ENCODE data around the gene SH3PXD2B.

Gene SH3PXD2B

GRCh38 chr5:172380987-172381643, 73.2 kb downstream of the SH3PXD2B start:
- peaks cover 26% of the 10 kb centered on the region; the same call in 1 of the 2 replicates for H3K36me3 ChIP-seq (ENCODE audit: insufficient read depth, low read length)
- no peak overlapping the region for H2AFZ ChIP-seq (ENCODE audit: low read length, unreplicated experiment)
- H3K4me1 ChIP-seq (ENCODE audit: control insufficient read depth, insufficient read depth, low read length, unreplicated experiment), result peaks cover 12% of the 10 kb centered on the region
- H3K4me3 ChIP-seq (ENCODE audit: low read depth, low read length), result no peak overlapping the region
- H3K27ac ChIP-seq (ENCODE audit: low read depth, low read length), result no peak overlapping the region
- no peaks in the 10 kb centered on the region for H3K27me3 ChIP-seq (ENCODE audit: insufficient read depth, low read length)
- H3K79me2 ChIP-seq (ENCODE audit: control insufficient read depth, insufficient read depth, low read length, unreplicated experiment), result no peaks in the 10 kb centered on the region

GRCh38 chr5:172380301-172380986, 73.9 kb downstream of the SH3PXD2B start:
- H3K4me3 ChIP-seq (ENCODE audit: low read depth, low read length), result no peak overlapping the region
- H3K27ac ChIP-seq (ENCODE audit: low read depth, low read length), result no peak overlapping the region

GRCh38 chr5:172379481-172379880, 74.8 kb downstream of the SH3PXD2B start:
- H2AFZ ChIP-seq (ENCODE audit: low read length, unreplicated experiment), result no peak overlapping the region
- no peak overlapping the region for H3K27ac ChIP-seq (ENCODE audit: low read depth, low read length)
- H3K36me3 ChIP-seq (ENCODE audit: insufficient read depth, low read length), result peaks cover 22% of the 10 kb centered on the region; the same call in 1 of the 2 replicates
- H3K4me1 ChIP-seq (ENCODE audit: control insufficient read depth, insufficient read depth, low read length, unreplicated experiment), result peaks cover 12% of the 10 kb centered on the region
- no peaks in the 10 kb centered on the region for H3K27me3 ChIP-seq (ENCODE audit: insufficient read depth, low read length)
- no peak overlapping the region for H3K4me3 ChIP-seq (ENCODE audit: low read depth, low read length)
- H3K79me2 ChIP-seq (ENCODE audit: control insufficient read depth, insufficient read depth, low read length, unreplicated experiment), result no peaks in the 10 kb centered on the region

More at GRCh38 chr5:172380301-172380986, 73.9 kb downstream of the SH3PXD2B start:
- peaks cover 12% of the 10 kb centered on the region for H3K4me1 ChIP-seq (ENCODE audit: control insufficient read depth, insufficient read depth, low read length, unreplicated experiment)
- no peaks in the 10 kb centered on the region for H3K79me2 ChIP-seq (ENCODE audit: control insufficient read depth, insufficient read depth, low read length, unreplicated experiment)
- no peaks in the 10 kb centered on the region for H3K27me3 ChIP-seq (ENCODE audit: insufficient read depth, low read length)
- H2AFZ ChIP-seq (ENCODE audit: low read length, unreplicated experiment), result no peak overlapping the region
- peaks cover 22% of the 10 kb centered on the region; the same call in 1 of the 2 replicates for H3K36me3 ChIP-seq (ENCODE audit: insufficient read depth, low read length)

- Histone ChIP-seq H3K36me3 (ENCODE audit: insufficient read depth, low read length) (peaks cover 34% of the 10 kb centered on the region; the same call in 1 of the 2 replicates), H3K4me3 (ENCODE audit: low read depth, low read length) (no peak overlapping the region), H3K79me2 (ENCODE audit: control insufficient read depth, insufficient read depth, low read length, unreplicated experiment) (no peaks in the 10 kb centered on the region), H3K27me3 (ENCODE audit: insufficient read depth, low read length) (no peaks in the 10 kb centered on the region), H2AFZ (ENCODE audit: low read length, unreplicated experiment) (no peak overlapping the region), H3K27ac (ENCODE audit: low read depth, low read length) (no peak overlapping the region), H3K4me1 (ENCODE audit: control insufficient read depth, insufficient read depth, low read length, unreplicated experiment) (peaks cover 3% of the 10 kb centered on the region)
These were observed 76.5 kb downstream of the SH3PXD2B start for GRCh38 chr5:172377856-172378255.

- H2AFZ ChIP-seq (ENCODE audit: low read length, unreplicated experiment), result no peak overlapping the region
- H3K4me1 ChIP-seq (ENCODE audit: control insufficient read depth, insufficient read depth, low read length, unreplicated experiment), result no peaks in the 10 kb centered on the region
- no peaks in the 10 kb centered on the region for H3K27me3 ChIP-seq (ENCODE audit: insufficient read depth, low read length)
- H3K4me3 ChIP-seq (ENCODE audit: low read depth, low read length), result no peak overlapping the region
- H3K27ac ChIP-seq (ENCODE audit: low read depth, low read length), result no peak overlapping the region
- no peaks in the 10 kb centered on the region for H3K79me2 ChIP-seq (ENCODE audit: control insufficient read depth, insufficient read depth, low read length, unreplicated experiment)
- H3K36me3 ChIP-seq (ENCODE audit: insufficient read depth, low read length), result peaks cover 38% of the 10 kb centered on the region
These were observed 76.9 kb downstream of the SH3PXD2B start for GRCh38 chr5:172377438-172377837.

GRCh38 chr5:172374783-172375182, 79.5 kb downstream of the SH3PXD2B start:
- Histone ChIP-seq H3K79me2 (ENCODE audit: control insufficient read depth, insufficient read depth, low read length, unreplicated experiment) (no peaks in the 10 kb centered on the region), H3K27ac (ENCODE audit: low read depth, low read length) (no peak overlapping the region), H2AFZ (ENCODE audit: low read length, unreplicated experiment) (no peak overlapping the region), H3K4me1 (ENCODE audit: control insufficient read depth, insufficient read depth, low read length, unreplicated experiment) (no peaks in the 10 kb centered on the region), H3K27me3 (ENCODE audit: insufficient read depth, low read length) (no peaks in the 10 kb centered on the region), H3K4me3 (ENCODE audit: low read depth, low read length) (no peak overlapping the region), H3K36me3 (ENCODE audit: insufficient read depth, low read length) (peaks cover 46% of the 10 kb centered on the region)

- no peaks in the 10 kb centered on the region for H3K27me3 ChIP-seq (ENCODE audit: insufficient read depth, low read length)
- H3K36me3 ChIP-seq (ENCODE audit: insufficient read depth, low read length), result peaks cover 46% of the 10 kb centered on the region
- H3K4me3 ChIP-seq (ENCODE audit: low read depth, low read length), result no peak overlapping the region
- no peaks in the 10 kb centered on the region for H3K4me1 ChIP-seq (ENCODE audit: control insufficient read depth, insufficient read depth, low read length, unreplicated experiment)
- H3K27ac ChIP-seq (ENCODE audit: low read depth, low read length), result no peak overlapping the region
- no peaks in the 10 kb centered on the region for H3K79me2 ChIP-seq (ENCODE audit: control insufficient read depth, insufficient read depth, low read length, unreplicated experiment)
- no peak overlapping the region for H2AFZ ChIP-seq (ENCODE audit: low read length, unreplicated experiment)
These were observed 80.6 kb downstream of the SH3PXD2B start for GRCh38 chr5:172373680-172374079.

- no peak overlapping the region for H2AFZ ChIP-seq (ENCODE audit: low read length, unreplicated experiment)
- no peak overlapping the region for H3K27ac ChIP-seq (ENCODE audit: low read depth, low read length)
- no peaks in the 10 kb centered on the region for H3K4me1 ChIP-seq (ENCODE audit: control insufficient read depth, insufficient read depth, low read length, unreplicated experiment)
- no peaks in the 10 kb centered on the region for H3K27me3 ChIP-seq (ENCODE audit: insufficient read depth, low read length)
- peaks cover 41% of the 10 kb centered on the region for H3K36me3 ChIP-seq (ENCODE audit: insufficient read depth, low read length)
- H3K79me2 ChIP-seq (ENCODE audit: control insufficient read depth, insufficient read depth, low read length, unreplicated experiment), result no peaks in the 10 kb centered on the region
- no peak overlapping the region for H3K4me3 ChIP-seq (ENCODE audit: low read depth, low read length)
These were observed 82.6 kb downstream of the SH3PXD2B start for GRCh38 chr5:172371684-172372083.

GRCh38 chr5:172370648-172371545, 83.4 kb downstream of the SH3PXD2B start:
- H3K36me3 ChIP-seq (ENCODE audit: insufficient read depth, low read length), result peaks cover 35% of the 10 kb centered on the region
- H3K4me3 ChIP-seq (ENCODE audit: low read depth, low read length), result no peak overlapping the region
- H2AFZ ChIP-seq (ENCODE audit: low read length, unreplicated experiment), result no peak overlapping the region
- H3K27me3 ChIP-seq (ENCODE audit: insufficient read depth, low read length), result no peaks in the 10 kb centered on the region
- no peak overlapping the region for H3K27ac ChIP-seq (ENCODE audit: low read depth, low read length)
- H3K79me2 ChIP-seq (ENCODE audit: control insufficient read depth, insufficient read depth, low read length, unreplicated experiment), result no peaks in the 10 kb centered on the region
- no peaks in the 10 kb centered on the region for H3K4me1 ChIP-seq (ENCODE audit: control insufficient read depth, insufficient read depth, low read length, unreplicated experiment)

GRCh38 chr5:172370237-172370640, 84.1 kb downstream of the SH3PXD2B start:
- Histone ChIP-seq H3K4me1 (ENCODE audit: control insufficient read depth, insufficient read depth, low read length, unreplicated experiment) (no peaks in the 10 kb centered on the region), H3K4me3 (ENCODE audit: low read depth, low read length) (no peak overlapping the region), H3K36me3 (ENCODE audit: insufficient read depth, low read length) (peaks cover 35% of the 10 kb centered on the region), H3K79me2 (ENCODE audit: control insufficient read depth, insufficient read depth, low read length, unreplicated experiment) (no peaks in the 10 kb centered on the region), H3K27ac (ENCODE audit: low read depth, low read length) (no peak overlapping the region), H3K27me3 (ENCODE audit: insufficient read depth, low read length) (no peaks in the 10 kb centered on the region), H2AFZ (ENCODE audit: low read length, unreplicated experiment) (no peak overlapping the region)
